ENCODE data around the gene UQCRC1.

Gene UQCRC1

DNA sequence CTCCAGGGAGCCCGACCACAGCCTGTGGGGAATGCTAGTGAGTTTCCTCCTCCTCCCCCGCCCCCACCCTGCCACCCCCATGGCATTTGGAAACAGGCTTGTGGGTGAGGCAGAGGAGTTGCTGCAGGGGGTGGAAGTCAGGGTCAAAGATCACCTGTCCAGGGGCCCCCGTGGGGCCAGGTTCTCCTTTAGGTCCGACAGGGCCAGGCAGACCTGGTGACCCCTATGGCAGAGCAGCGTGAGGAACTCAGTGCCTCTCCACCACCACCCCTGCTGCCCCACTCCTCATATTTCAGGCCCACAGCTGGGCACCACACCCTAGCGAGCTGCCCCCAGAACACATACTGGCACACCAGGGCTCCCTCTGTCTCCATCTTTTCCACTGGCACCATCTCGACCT is 36.9 kb downstream of the UQCRC1 start:
- no peak for DNase-seq (ENCODE audit: low spot score)

DNA sequence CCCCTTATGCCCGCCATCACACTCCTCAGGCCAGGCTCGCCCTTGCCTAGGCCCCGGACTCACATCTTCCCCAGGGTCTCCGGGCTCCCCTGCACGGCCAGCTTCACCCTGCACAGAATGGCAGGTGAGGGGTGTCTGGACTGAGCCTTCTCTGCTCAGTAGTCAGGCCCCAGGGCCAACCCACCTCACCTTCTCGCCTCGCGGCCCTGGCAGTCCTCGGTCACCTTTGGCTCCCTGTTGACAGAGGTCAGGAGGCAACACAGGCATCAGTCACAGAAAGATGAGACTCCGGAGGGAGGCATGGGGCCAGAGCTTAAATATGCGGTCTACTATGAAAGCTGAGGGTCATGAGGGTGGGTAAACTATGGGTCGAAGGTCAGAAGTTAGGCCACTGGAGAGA is 37.5 kb downstream of the UQCRC1 start:
- DNase-seq (ENCODE audit: low spot score): no peak

DNA sequence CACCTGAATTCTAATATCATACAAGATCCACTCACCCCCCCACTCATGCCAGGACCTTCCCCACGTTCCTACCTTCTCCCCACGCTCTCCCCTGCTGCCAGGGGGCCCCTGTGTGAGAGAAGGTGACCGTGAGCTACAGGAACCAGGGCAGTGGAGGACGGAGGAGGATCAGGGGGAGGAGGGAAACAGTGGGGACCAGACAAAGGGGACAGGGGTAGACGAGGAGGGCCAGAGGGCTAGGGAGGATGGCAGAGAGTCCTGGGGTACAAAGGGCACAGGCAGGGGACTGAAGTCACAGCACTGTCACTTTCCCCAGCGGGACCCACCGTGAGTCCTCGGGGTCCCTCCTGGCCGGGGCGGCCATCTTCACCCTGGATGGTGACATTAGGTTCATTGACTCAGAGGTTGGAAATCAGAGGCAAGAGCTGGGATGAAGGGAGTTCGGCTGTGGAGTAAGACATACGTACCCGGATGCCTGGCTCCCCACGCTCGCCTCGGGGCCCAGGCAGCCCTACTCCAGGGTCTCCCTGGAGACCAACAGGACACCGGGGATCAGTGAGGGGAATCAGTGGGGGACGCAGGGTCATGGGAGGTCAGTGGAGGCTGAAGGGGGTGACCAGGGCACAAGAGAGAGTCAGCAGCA is 39.5 kb downstream of the UQCRC1 start:
- DNase-seq (ENCODE audit: low spot score): no peak

DNA sequence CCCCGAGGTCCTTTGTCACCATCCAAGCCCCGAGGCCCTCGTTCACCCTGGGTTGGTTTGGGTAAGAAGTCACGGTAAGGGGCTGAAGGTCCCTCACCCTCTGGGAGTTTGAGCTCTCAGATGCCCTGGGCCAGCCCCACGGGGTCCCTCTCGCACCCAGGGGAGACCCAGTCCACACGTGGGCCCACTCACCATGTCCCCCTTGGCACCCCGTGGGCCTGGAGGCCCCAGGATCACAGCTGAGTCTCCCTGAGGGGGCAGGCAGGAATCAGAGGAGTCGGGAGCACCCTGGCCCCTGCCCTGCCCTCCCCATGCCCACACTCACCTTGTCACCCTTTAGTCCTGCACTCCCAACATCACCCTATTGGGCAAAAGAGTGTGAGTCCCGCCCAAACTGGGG is 40.0 kb downstream of the UQCRC1 start:
- DNase-seq (ENCODE audit: low spot score): no peak

DNA sequence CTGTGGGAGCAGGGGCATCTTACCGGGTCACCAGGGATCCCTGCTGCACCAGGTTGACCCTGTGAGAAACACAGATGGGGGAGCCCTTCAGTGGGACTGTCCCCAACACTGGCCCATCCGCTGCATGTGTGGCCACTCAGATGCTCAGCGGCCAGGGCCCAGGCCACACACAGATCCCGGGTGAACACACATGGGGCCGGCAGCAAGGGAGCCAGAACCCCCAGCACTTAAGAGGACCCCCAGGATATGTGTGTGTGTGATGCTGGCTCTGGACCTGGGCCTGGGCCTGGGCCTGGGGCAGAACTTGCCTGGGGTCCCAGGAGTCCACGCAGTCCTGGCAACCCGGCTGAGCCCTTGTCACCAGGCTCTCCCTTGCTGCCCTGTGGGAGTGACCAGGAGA is 41.0 kb downstream of the UQCRC1 start:
- no peak for DNase-seq (ENCODE audit: low spot score)

DNA sequence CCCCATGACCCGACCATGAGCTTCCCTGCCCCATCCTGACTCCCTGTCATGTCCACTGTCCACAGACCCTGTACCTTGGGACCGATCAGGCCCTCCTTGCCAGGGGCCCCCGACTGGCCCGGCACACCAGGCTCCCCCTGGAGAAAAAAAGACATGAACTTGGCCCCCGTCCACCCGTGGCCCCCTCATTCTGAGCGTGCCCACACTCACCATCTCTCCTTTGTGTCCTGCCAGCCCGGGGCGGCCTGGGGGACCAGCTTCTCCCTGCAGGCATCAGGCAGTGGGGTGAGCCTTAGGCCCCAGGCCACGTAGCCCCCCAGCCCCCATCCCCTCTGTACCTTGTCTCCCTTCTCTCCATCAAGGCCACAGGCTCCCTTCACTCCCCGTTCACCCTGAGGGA is 41.9 kb downstream of the UQCRC1 start:
- no peak for DNase-seq (ENCODE audit: low spot score)

DNA sequence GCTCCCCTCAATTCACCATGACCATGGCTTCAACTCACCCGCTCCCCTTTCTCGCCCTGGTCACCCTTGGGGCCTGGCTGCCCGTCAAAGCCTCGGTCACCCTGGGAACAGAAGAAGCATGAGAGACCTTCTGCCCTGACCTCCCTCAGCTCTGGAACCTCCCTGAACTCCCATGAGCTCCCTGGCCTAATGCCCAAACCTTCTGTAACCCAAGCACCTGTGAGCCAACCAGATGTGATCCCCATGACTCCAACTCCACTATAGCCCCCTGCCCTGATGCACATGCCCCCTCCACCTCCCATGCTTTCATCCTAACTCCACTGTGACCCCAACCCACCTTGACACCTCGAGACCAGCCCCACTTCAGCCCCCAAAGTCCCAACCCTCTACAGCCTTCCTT is 42.4 kb downstream of the UQCRC1 start:
- DNase-seq (ENCODE audit: low spot score): no peak

DNA sequence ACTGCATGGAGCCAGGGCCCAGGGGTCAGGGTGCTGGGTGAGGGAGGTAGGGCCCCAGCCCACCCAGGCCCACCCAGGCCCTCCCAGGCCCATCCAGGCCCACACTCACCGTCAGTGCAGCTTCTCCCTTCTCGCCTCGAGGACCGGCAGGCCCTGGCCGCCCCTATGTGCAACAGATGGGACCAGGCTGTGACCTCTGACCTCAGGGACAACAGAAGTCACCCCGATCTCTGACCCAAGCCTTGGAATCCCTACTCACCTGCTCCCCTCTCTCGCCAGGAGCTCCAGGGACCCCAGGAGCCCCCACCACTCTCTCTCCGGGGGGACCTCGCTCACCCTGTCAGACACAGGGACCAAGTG is 43.1 kb downstream of the UQCRC1 start:
- DNase-seq (ENCODE audit: low spot score): no peak

DNA sequence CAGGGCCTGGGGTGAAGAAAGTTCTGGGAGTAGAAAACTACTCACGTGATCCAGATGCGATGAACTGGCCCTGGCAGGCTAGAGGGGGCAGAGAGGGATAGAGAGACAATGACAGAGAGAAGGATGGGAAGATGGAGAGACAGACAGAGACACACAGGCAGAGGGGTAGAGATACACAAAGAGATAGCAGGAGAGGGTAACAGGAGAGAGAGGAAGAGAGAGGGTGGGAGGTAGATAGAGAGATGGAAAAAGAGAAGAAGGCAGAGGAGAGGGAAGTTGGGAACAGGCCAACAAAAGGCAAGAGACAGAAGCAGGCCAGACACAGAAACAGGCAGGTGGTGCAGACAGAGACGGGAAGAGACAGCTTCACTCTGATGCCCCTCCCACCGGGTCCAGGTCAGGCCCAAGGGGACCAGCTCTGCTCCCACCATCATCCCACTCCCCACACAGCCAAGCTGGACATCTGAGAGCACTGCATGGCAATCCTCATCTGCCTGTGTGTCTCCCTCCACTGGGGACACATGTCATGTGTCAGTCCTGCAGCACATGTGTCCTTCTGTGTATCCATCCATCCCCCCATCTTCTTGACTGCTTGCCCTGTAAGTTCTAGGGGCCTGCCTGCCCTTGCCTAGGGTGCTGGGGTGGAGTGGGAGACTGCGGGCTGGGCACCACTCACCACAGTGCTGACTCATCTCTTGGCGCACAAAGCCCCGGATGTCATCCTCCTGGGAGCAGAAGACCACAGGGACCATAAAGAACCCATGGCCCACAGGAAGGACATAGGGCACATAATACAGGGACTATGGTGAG is 43.6 kb downstream of the UQCRC1 start:
- no peak for DNase-seq (ENCODE audit: low spot score)

DNA sequence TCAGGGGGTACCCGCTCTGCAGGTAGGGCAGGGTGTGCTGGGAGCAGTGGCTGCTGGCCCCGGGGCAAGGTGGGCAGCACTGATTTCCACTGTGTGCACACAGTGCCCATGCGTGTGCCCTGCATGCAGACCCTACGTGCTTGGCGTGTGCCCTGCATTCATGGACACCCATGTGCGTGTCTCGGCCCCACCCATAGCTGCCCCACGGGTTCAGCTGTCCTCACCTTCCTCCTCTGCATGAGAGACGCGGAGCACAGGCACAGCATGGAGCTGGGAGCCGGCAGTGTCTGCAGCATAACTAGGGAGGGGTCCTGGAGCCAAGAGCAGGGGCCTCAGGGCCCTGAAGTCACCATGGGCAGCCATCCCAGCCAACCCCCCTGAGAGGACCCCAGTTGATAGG is 44.3 kb downstream of the UQCRC1 start:
- no peak for DNase-seq (ENCODE audit: low spot score)

DNA sequence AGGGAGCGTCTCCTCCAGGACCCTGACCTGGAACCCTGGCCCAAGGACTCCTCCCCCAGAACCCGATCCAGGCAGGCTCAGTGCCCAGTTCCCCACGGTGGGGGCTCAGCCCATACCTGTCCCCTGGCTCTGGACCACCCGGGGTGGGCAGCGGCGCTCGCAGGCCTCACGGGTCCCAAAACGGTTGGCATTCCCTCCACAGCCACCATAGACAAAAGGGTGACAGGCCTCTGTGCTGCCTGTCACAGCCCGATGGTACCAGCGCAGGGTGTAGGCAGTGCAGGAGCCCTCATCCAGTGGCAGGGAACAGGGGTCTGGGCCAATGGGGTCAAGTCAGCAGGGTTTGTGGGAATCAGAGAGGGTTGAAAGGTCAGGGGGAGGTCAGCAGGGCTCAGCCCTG is 44.8 kb downstream of the UQCRC1 start:
- no peak for DNase-seq (ENCODE audit: low spot score)

DNA sequence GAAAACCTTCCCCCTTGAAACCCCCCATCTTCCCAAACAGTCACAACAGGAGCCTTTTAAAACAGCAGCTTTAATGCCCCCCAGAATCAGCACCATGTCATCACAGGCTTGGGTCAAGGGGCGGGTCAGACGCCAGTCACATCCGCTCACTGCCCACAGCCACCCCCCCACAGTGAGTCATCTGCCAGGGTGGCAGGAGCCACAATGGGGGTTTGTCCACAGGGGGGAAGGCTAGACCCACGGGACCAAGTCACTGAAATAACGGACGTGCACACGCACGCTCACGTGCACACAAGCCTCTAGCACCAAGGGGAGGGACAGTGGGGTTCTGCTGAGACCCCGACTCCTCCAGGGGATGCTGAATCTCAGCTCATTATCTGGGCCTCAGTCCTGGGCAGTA is 45.4 kb downstream of the UQCRC1 start:
- peak; percentile 72 for DNase-seq (ENCODE audit: low spot score)

DNA sequence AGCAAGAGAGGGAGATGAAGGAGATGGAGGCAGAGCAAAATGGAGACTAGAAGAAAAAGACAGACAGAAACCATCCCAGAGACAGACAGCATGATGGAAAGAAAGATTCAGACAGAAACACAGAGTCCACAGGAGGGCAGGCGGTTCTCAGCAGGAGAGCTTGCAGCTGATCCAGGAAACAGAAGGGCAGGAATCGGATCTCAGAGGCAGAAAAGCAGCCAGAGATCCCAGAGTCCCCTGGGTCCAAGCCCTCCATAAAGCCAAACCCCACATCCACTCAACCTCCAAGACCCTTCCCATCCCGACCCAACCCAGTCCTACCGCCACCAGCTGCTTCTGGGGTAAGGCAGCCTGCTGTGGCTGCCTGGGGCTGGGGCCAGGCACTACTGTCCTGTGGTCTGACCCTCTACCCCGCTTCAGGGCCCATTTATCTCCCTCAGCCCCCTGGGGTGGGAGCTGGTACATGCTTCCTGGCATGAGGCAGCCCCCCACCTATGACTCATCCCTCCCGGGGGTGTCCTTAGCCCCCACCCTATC is 46.0 kb downstream of the UQCRC1 start, which contains the start of gene UCN2:
TSS of gene UCN2 (minus strand) at position 400 of the 537 bp plus-strand sequence. CDS start 657 bp downstream, outside the sequence.
- DNase-seq (ENCODE audit: low spot score): no peak

DNA sequence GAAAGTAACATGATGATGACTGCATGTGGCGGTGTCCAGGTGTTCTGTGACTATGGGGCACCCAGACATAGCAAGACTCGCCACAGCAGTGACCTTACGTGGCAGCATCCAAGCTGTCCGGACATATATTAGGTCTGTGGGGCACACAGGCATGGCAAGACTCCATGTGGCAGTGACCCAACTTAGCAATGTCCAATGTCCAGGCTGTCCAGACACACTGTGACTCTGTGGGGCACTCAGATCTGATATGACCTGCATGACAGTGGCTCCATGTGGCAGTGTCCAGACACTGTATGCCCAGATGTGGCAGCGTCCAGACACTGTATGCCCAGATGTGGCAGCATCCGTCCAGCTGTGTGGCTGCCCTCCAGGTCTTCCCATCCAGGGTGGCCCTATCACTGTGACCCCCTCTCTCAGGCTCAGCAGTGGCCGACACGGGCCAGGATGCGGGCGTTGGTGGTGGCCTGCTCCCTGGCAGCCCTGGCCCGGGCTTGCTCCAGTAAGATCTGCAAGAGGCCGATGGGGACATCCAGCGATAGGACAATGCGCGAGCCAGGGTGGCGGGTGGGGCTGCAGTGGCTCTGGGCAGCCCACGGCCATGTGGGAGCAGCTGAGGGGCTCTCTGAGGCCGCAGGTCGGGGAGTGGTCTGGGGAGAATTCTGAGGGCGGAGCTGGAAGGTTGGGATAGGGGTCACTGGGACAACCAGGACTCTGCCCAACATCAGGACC is 46.9 kb downstream of the UQCRC1 start:
- no peak for DNase-seq (ENCODE audit: low spot score)

DNA sequence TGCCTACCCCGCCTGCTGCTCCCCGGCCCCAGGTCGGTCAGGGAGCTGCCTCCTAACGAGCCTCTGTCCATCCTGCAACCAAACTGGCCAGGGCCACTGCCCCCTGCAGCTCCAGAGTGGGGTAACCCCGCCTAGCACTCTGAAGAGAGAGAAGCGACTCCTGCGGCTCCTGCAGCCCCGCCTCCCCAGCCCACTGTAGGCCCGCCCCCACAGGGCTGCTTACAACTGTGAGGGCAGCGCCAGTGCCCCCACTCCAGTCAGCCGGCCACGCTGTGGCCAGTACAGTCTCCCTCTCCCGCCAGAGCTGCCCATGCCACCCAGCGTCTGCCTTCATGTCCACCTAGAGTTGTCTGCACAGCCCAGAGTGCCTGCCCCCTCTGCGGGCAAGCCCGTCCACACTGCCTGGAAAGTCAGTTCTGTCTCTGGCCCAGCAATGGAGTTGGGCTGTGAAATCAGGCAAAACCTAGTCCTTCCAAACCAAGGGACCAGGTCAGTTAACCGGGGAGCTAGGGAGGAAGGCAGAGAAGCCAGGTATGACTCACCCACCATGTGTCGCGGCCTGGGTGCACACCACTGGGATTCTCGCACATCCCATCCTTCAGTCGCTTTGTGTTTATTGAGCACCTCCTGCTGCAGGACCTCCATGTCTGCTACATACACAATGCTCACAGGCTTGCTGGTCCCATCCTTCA is 48.3 kb downstream of the UQCRC1 start:
- no peak for DNase-seq (ENCODE audit: low spot score)

DNA sequence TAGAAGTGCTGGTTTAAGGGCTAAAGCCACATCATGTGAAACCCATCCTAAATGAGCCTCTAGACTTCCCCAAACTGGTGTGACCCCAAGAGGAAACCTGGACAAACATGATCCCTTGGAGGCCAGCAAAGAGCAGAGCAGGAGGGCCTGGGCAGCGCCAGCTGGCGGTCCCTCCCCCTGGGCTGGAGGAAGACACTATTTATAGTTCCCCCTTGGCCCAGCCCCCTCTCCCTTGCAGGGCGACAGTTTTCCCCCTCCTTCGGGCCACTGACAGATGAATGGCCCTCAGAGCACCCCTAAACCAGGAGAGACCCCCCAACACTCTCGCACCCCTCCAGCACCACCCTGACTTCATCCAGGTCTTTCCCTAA is 48.8 kb downstream of the UQCRC1 start:
- no peak for DNase-seq (ENCODE audit: low spot score)

DNA sequence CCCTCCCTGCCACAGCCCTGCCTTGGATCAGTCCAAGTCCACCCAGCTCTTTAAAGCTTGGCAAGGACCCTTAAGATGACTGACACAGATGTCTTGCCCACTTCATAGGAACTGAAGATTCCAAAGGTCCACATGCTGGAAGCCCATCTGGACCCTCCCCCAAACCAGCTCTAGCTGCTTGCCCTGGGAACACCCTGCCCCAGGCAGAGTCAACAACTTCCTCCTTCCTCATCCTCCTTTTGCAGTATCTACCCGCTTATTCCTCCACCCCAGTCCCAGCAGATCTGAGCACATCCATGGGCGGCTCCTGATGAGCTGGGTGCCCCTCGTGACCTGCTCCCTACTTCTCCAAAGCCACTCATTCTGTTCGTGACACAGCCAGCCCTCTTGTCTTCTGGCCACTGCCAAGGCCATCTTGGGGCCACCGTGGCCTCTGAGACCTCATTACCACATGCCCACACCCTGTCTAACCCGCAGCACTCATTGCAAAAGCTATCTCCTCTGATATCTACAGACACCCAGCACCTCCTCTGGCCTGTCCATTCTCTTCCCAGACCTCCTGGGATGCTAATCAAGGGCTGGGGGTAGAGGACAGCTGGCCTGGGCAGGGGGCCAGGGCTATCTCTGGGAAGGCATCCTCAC is 50.8 kb downstream of the UQCRC1 start:
- no peak for DNase-seq (ENCODE audit: low spot score)

DNA sequence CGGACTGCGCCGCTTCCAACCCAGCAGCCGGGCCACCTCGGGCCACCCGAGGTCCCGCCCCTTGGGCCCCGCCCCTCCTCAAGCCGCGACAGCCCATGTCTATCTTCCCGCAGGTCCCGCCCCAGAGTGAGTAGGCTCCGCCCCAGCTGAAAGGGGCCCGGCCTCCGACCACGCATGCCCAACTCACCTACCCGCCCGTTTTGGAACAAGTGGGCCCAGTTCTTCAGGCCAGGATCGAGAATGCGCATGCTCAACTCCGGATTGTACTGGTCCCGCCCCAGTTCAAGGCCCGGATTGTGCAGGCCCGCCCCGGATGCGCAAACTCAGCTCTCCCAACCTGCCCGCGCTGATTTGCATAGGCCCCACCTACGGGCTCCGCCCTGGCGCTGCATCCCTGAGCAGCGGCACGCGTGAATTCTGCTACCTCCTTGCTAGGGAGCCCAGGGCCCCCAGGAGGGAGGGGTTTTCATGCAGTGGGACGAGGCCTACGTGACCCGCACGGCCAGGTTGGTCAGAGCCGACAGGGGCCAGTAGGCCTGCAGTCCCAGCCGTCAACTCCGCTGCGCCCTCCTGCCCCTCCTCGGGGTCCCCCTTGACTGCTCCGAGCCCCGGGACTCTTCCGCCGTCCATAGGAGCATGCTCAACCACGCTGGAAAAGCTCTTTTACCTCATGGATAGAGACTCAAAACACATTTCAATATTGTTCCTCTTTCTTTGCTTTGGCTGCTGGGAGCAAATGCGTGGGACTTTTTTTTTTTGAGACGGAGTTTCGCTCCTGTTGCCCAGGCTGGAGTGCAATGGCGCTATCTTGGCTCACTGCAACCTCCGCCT is 52.4 kb downstream of the UQCRC1 start, which contains the start of gene PFKFB4:
TSS of gene PFKFB4 (minus strand) at position 8 of the 831 bp plus-strand sequence. CDS start 26 bp downstream, outside the sequence.
- peak; percentile 99 for DNase-seq (ENCODE audit: low spot score)

DNA sequence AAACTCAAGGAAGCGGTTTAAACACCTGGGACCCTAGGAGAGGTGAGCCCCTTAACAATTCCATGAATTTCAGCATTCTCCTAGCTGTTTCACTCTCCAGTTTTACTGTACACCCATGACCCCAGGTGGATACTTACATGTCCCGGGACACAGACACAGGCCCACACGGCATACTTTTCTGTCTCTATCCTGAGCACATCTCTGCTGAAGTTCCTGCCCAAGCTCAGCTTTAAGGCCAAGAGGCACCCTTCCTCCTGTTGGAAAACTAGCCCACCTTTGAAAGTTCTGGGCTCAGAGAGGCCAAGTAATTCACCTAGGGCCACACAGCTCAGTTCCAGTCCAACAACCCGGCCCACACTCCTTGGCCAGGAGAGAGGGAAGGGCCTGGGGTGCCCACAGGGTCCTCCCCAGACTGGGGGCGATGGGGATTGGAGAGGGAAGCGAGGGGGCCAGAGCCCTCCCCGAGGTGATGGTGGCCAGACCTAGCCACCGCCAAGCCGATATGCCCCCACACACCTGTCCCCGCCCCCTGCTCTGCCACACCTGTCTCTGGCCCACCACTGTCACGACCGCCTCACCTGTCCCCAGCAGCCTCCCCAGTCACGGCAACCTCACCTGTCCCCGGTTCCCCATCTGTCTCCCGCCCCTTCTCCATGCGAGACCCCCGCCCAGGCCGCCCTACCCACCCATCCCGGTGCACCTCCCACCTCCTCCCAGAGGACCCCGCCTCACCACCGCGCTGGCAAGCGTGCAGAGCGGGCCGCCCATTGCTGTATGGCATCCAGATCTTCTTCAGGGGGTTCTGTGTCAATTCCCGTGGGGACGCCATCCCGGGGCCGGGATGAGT is 53.3 kb downstream of the UQCRC1 start:
- no peak for DNase-seq (ENCODE audit: low spot score)
